Breast epithelium (tissue), 3 donors: ENCODE measurements around the gene XDH.

Experiments
- CTCF ChIP-seq, 3 donors: fragments of 450-650 bp; IDR thresholded peaks; one replicate each; pipeline ENCODE4 v1.5.1; 2016 to 2017; ENCODE audit warnings: antibody characterized with exemption in 3 of 3, mild to moderate bottlenecking in 3 of 3, moderate library complexity in 3 of 3
- POLR2A ChIP-seq: fragments of 450-650 bp; IDR thresholded peaks from one replicate; pipeline ENCODE4 v1.6.1; 2016; ENCODE audit warnings: antibody characterized with exemption, mild to moderate bottlenecking, moderate library complexity
- POLR2AphosphoS5 ChIP-seq, 3 donors: sonication (generic); formaldehyde crosslinking; IDR thresholded peaks; one replicate each; pipeline ENCODE4 v1.6.1; 2017; ENCODE audit warnings: antibody characterized with exemption in 3 of 3

GRCh38 chr2:31341351-31341750 lies 73.2 kb downstream of the XDH start:
- TF ChIP-seq CTCF (IDR thresholded peaks at IDR 0.05) (no peak), POLR2AphosphoS5 (IDR thresholded peaks at IDR 0.05) (no peak), POLR2A (no peak)
